Renal cortical epithelial cell (primary cell): ENCODE results near the gene PROCA1. TPM values are rescaled to one million over a fixed set of nuclear protein-coding genes. Genes with fewer than 3 reads are reported as not detected.
"Not testable (repeated sequence)": the region's sequence is repeated elsewhere in the genome, so short reads cannot be mapped to it uniquely, and the experiment has no call there.

ENCODE experiments used
- DNase-seq: peaks from one replicate; pipeline ENCODE4 v3.0.0-alpha.2; 2011; ENCODE audit warnings: low read depth
- total RNA-seq: library from RNA; depleted of rRNA; stranded (reverse); fragments of >200 nt; gene quantifications from 2 replicates; pipeline ENCODE4 v1.2.3, GENCODE V29; 2014

PROCA1 gene
- total RNA-seq, 1 donor from 2014 or later: 1.1 TPM

DNA sequence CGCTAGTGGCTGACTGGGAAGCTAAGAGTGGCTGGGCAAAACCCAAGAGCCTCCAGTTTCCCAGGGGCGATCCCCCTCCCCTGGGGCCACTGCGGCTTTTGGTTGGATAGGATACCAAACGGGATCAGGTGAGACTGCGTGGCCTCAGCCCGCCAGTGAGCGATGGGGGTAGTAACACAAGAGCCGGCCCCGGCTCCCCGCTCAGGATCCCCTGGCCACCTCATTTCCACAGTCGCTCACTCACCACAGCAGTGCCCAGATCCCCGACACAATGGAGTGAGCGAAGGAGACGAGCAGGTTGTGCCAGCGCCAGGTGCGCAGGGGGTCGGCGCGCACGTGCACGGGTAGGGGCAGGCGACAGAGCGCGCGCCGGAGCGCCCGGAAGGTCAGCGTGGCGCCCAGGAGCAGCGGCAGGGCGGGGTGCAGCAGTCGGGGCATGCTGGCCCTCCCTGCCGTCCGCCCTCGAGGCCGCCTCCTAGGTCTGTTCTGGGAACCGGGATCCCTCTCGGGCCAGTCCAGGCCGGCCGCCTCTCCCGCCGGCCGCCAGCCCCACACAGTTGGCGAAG, 14.1 kb upstream of the PROCA1 start:
- peak; percentile 38 for DNase-seq

DNA sequence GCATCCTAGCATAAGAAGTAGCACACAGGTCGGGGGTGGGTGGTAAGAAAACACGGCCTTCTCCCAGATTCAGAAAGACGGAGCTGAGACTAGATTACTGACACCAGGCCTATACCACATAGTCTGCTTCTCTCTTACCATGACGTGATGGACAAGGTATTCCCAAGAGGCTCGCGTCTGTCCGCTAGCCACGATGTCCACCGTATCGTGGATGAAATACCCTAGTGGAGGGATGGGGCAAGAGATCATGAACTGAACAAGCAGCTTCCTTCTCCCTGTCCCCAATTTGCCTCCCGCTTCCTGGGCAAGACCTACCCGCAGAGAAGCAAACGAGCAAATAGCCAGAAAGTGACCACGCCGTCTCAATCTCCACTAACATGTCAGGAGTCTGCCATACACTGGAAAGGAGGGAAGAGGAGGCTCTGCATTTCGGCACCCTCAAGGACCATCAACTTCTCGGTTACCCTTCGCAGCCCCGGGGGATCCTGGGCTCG, 13.5 kb upstream of the PROCA1 start:
- peak; percentile 33 for DNase-seq

DNA sequence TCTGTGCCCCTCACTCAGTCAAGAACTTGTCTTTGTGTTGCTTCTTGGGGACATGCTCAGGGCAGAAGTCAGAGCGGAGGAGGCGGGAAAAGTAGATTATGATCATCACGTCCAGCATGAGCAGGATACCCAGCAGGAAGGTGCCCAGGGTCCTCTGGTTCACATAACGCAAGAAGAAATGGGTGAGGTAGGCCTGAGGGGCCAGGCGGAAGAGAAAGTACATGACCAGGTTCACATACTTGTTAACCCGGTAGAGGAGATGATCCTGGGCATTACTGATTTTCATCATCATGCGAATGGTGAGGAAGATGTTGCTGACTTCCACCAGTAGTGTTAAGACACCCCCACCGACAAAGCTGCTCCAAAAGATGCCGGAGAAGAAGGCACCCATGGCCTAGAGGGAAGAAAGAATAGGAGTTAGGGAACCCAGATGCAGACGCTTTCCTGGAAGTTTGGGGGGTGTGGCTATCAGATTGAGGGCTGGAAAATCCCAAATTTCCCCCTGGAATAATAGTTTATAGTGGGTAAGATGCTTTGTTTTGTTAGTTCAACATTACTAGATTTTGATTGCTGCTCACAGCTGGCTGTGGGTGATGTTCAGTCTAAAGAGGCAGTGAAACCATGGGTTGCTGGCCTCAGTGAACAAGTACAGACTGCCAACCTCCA, 12.9 kb upstream of the PROCA1 start:
- no peak for DNase-seq

DNA sequence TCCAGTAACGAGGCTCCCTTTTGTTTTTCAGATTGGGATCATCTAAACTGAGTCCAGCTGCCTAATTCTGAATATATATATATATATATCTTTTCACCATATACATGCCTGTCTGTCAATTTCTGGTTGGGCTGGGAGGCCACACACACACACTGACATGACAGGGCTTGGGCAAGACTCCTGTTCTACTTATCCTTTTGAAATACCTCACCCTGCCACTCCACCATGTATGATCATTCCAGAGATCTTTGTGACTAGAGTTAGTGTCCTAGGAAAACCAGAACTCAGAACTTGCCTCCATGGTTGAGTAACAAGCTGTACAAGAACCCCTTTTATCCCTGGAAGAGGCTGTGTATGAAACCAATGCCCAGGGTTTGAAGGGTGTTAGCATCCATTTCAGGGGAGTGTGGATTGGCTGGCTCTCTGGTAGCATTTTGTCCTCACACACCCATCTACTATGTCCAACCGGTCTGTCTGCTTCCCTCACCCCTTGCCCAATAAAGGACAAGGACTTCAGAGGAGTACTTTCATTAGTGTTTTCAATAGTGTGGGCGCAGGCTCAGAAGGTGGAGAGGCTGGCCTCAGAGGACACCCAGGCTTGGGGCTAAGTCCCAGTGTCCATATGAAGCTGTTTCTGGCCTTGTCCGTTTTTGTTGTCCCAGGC, 12.3 kb upstream of the PROCA1 start:
- DNase-seq: not testable (repeated sequence)

DNA sequence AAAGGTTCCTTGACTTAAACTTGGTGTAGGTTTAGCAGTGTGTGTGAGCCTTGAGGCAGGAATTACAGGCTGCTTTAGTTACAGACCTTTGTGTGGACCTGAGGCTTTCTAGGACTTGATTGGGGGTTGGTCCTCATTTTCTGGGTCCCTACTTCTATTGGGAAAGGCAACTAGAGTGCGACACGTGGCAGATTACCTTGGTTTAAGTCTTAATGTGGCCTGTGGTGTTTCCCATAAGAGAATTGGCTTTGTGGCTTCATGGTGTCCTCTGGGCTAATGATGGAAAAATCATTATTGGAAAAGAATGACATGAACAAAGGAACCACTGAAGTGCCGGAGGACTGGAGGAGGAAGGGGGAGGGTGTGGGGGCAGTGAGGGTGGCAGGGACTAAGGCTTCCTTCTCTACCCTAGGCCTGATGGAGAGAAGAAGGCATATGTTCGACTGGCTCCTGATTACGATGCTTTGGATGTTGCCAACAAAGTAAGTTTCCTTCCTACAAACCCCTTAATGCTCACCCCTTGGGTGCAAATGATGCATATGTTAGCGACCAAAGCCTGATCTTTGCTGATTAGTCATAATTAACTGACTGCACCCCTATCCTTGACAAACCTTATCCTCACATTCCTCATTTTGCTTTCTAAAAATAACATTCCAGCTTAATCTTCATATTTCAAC, 11.6 kb upstream of the PROCA1 start:
- no peak for DNase-seq

DNA sequence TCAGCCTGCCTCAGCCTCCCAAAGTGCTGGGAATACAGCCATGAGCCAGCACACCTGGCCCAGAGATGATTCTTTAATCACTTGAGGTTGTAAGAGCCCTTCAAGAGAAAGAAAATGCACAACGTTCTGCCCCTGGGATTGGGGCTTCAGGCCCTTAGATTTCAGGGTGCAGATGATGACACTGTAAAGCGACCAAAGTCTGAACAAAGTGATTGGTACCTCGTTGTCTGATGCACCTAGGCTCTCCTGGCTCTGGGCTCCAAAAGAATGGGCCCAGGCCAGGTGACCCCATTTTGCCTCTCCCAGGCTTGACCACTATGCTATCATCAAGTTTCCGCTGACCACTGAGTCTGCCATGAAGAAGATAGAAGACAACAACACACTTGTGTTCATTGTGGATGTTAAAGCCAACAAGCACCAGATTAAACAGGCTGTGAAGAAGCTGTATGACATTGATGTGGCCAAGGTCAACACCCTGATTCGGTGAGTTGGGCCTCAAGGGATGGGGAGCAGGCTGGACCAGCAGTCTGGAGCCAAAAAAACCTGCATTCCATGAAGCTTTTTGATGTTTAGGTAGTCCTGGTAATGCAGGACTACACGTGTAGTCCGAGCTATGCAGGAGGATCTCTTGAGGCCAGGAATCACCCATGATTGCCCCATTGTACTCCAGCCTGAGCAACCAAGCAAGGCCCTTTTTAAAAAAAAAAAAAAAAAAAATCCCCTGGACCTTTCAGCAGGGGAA, 10.9 kb upstream of the PROCA1 start:
- no peak for DNase-seq

DNA sequence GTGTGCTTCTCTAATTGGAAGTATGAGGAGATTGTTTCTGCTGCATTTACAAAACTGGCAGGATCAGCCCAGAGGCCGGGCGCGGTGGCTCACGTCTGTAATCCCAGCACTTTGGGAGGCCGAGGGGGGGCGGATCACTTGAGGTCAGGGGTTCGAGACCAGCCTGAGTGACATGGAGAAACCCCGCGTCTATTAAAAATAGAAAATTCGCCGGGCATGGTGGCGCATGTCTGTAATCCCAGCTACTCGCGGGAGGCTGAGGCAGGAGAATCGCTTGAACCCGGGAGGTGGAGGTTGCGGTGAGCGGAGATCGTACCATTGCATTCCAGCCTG, 9.3 kb upstream of the PROCA1 start:
- DNase-seq: not testable (repeated sequence)

DNA sequence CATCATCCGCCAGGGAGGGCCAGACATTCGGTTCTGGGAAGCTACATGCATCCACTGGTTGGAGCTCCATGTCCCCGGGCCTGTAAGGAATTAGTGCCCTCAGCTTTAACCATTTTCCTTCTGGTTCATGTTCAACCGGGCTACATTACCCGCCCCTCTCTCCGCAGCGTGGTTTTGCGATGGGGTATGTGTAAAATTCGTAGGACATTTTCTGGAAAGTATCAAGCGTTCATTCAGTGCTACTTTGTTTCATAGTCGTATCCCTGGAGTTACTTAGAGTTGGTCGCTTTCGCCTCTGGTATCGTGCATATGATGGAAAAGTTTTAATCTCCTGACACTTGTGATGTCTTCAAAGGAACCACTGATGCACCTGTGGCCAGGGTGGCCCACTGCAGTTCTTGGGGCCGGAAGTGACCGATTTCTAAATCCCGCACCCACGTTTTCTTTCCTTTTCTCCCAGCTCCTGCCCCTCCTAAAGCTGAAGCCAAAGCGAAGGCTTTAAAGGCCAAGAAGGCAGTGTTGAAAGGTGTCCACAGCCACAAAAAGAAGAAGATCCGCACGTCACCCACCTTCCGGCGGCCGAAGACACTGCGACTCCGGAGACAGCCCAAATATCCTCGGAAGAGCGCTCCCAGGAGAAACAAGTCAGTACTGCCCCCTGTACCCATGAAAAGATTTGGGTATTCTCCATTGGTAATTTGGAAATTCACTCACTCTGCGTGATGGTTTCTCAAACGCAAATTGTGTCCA, 8.7 kb upstream of the PROCA1 start:
- DNase-seq: no peak

DNA sequence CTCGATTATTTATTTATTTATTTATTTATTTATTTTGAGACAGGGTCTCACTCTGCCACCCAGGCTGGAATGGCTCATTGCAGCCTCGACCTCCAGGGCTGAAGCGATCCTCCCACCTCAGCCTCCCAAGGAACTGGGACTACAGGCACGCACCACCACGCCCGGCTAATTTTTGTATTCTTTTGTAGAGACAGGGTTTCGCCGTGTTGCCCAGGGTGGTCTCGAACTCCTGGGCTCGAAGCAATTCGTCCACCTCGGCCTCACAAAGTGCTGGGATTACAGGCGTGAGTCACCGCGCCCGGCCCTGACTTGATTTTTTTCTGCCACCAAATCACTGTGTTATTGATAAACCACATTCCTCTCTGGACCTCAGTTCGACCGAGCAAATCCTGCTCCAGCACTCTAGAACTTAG, 7.3 kb upstream of the PROCA1 start:
- DNase-seq: no peak

DNA sequence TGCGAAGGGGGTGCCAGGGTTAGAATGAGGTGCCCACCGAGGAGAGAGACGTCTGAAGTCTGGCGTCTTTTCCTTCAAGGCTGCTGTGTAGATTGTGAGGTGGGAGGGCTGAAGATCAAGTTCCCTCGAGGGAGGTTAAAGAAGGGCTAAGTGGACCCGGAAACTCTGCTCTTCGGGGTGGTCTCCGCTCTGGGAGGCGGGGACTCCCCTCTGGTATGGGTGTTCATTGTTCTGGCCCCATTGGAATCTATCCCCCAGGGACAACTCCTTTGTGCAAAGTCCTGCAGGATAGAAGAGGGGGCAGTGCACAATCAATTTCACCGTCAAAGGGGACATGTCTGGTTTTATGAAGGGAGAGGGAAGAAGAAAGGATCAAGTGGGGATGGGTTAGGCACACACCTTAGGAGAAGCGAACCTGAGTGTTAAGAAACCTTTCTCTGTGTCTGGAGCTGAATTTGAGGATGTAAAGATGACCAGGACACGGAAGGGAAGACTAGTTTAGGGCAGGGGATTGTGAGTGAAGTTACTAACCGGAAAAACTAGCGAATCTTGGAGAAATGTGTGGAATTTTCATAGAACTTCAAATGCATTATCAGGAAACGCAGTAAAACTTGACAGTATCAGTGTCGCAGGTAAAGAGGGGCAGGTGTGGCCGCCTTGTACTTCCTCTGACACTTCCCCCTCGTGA, 6.8 kb upstream of the PROCA1 start:
- DNase-seq: no peak

DNA sequence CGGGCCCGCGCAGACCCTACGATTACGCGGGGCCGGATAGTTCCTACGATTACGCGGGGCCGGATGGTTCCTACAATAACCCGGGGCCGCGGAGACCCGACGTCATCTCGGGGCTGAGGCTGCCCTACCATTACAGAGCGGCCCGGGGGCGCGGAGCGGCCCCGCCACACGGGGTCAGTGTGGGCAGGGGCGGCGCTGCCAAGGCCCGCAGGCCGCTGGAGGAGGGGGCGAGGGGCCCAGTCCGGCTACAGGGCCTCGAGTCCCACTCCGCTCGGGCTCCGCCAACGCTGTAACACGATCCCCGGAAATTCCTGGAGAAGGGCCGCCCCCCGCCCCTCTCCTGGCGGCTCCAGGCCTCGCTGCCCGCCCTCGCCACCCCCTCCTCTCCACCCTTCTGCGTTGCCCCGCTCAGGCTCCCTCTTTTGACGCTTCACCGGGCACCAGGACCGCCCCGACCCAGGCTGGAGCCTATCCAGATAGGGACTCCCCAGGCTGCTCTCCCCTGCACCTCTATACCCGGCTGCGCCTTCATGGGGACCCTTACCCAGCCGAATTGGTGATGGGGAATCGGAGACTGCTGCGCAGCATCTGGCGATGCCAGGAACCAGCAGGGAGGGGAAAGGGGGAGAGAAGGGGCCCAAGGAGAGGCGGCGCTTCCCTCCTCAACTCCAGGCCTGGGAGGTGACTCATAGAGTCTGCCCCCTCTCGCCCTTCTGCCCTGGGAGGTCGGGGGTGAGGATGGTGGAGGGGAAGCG, 6.1 kb upstream of the PROCA1 start, which contains the start of gene RAB34:
TSS of gene RAB34 (minus strand) at position 291 of the 755 bp plus-strand sequence. CDS start 602 bp downstream, outside the sequence.
- DNase-seq: peak; percentile 68

DNA sequence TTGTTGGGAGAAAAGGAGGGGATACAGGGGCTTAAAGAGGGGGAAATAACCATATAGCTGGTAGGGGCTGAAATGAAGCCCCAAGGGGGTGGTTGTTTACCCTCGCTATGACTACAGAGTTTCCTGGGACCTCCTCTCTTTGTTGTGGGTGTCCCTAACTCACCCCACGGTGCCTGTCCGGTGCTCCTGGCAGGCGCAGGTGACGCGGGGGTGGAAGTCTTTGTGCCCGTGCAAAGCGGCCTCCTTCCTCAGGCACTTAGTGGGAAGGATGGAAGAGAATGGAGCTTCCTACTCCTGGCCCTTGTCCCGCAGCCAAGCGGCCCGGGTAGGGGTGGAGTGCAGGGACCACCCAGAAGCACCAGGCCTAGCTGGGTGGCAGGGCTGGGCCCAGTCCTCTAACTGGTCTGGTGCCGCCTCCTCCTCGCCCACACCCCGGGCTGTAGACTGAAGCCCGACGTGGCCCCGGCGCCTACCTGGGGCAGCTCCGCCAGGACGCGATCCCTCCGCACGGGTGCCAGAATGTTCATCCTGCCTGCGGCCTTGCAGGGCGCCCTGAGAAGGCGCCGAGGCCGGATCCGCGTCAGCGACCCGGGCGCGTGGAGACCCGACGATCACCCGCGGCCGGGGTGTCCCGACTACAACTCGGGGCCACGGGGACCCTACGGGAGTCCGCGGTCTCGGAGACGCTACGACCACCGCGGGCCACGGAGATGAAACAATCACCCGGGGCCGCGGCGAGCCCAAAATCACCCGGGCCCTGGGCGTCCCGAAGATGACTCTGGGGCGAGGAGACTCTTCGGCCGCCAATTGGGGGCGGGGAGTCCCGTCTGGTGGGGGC, 5.3 kb upstream of the PROCA1 start:
- no peak for DNase-seq

DNA sequence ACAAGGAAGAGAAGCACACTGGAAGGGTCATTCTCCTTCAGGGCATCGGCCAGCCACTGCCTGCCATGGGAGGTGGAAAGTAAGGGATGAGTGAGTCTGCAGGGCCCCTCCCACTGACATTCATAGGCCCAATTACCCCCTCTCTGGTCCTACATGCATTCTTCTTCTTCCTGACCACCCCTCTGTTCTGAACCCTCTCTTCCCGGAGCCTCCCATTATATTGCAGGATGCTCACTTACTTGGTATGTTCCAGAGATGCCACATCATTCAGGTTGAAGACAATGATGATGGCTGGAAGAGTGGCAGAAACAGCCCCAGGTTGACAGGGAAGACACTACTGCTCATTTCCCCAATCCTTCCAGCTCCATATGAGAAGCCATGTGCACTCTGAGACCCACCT, 3.5 kb upstream of the PROCA1 start:
- DNase-seq: no peak

DNA sequence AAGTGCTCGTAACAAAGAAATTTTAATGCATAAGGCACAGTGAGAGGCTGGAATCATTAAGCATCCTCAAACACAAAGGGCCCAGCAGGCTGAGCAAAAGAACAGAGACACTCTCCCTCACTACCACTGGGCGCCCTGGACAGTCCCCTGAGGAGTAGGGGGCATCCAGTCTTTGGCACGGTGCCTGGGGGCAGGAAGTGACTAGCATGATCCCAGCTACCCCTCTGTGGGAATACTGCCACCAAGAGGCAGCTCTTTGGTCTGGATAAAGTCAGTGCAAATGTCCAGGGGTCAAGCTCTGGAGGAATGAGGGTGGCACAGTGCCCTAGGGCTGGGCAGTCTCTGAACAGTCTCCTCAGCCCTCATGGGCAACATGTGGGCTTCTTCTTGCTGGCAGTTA, 2.6 kb upstream of the PROCA1 start:
- no peak for DNase-seq

DNA sequence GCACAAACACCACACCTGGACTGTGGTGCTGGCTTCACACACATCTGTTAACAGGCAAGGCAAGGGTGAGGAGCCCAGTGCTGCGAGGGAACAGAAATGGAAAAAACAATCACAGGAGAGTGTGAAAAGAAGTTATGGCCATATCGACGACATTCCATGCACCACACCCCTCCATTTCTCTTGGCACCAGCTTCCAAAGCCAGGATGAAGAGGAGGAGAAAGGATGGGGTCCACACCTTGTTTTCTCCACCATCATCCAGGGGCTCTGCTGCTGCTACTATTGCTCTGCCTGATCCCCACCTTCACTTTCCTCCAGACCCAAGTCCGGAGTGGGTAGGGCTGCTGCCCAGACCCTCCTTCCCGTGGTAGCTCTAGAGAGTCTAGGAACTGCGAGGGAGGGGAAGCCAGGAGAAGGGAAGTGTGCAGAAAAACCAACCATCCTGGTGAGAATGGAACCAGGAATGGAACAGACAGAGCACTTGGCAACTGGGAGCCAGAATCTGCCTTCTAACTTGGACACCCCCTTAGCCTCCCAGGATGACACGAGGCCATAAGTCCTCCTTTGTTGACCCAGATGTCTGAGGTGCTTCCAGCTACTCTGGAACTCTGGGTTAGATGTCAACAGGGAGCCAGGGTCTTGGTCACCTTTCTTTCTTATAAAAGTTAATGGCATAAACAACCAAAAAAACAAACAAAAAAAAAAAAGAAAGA, 1.2 kb upstream of the PROCA1 start:
- DNase-seq: no peak

DNA sequence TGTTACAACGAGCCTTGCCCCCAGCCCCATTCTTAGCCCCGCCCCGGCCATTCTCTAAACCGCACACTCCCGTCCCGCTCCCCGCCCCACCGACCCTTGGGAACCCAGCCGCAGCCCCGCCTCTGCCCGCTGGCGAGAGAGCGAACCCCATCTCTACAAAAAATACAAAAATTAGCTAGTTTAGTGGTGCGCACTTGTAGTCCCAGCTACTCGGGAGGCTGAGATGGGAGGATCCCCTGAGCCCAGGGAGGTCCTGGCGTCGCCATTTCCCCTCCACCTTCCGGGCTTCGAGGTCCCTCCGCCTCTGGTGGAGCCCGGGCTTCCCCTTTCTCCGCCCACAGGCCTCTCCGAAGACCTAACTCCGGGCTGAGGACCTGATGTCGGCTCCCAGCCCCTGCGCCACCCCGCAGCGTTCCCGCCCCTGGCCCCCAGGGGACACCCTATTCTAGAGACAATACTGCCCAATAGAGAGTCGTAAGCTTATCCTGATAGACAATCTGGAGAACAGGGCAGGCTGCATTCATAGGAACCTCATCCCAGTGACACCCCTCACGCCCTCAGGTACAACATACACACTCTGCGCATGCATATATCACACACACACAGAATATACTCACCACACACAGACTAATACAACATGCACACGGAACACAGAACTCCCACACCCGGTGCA, 480 bp upstream of the PROCA1 start:
- DNase-seq: no peak

DNA sequence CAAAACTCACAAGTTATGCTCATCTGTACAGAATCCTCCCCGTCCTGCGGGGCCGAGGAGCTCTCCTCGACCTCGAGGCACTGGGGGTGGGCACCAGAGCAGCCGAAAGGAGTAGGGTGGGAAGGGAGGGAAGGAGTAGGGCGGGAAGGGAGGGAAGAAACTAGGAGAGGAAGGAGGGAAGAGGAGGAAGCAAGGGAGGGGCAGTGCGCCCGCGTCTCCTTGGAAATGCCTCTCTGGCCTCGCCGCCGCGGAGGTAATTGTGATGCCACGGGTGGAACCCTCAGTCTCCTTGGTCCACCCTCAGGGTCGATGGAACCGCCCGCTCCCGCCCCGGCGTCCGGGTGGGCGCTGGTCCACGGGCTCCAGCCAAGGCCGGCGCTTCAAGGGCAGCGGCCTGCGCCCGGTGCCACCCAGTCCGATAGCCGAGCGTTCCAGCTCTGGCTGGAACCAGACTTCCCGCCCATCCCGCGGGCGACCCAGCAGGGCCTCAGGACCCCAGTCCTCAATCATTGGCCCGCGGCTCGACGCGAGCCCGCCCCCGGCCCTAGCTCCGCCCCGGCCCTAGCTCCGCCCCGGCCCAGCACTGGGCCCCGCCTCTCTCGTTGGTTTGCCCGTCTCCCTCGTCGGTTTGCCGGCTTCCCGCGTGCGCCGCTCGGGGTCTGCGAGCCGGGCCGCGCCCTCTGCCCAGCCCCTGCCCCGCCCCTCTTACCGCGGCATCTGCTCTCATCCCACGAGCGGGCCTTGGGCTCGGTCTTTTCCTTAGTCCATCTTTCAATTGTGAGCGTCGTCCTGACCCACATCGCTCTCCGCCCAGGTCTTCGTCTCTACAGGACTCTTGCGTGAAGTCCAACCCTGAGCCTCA, 596 bp downstream of the PROCA1 start:
- peak; percentile 63 for DNase-seq
